ENCODE measurements around the gene DIS3L2. TPM values are rescaled to one million over a fixed set of nuclear protein-coding genes. Genes with fewer than 3 reads are reported as not detected.
"Not testable (repeated sequence)": the region's sequence is repeated elsewhere in the genome, so short reads cannot be mapped to it uniquely, and the experiment has no call there.

DIS3L2 gene
- total and polyA plus RNA-seq, 4 donors: 10.6 to 40.0 (median 21.8) TPM

GRCh38 chr2:232024457-232024856 lies 62.9 kb downstream of the DIS3L2 start:
- no peak overlapping the region for H3K4me3 ChIP-seq (ENCODE audit: low read length in 2 of 2)
- no peaks in the 10 kb centered on the region for H3K27me3 ChIP-seq (ENCODE audit: control insufficient read depth in 1 of 2, insufficient read depth in 2 of 2, low read length in 1 of 2)
- ATAC-seq (ENCODE audit: low FRiP score) (no peak), DNase-seq (no peak)
- intact Hi-C loops (cut with DNase I): no loop called here
- peaks cover 5% of the 10 kb centered on the region in 2 donors for H3K36me3 ChIP-seq (ENCODE audit: control insufficient read depth in 1 of 2, insufficient read depth in 2 of 2, low read length in 1 of 2)
- no peak overlapping the region for H3K27ac ChIP-seq (ENCODE audit: low read depth in 1 of 2, low read length in 2 of 2)
- H3K9me3 ChIP-seq (ENCODE audit: control insufficient read depth, low read length): no peaks in the 10 kb centered on the region
- WGBS, 2 donors: 37 to 50% methylated on average over 7 of the region's 7 CpGs
- H3K4me1 ChIP-seq (ENCODE audit: control insufficient read depth in 1 of 2, insufficient read depth in 2 of 2, low read length in 2 of 2): peaks cover 0 to 1% of the 10 kb centered on the region in 2 donors

GRCh38 chr2:232026910-232027309 lies 65.4 kb downstream of the DIS3L2 start:
- Histone ChIP-seq H3K27me3 (ENCODE audit: control insufficient read depth in 1 of 2, insufficient read depth in 2 of 2, low read length in 1 of 2) (no peaks in the 10 kb centered on the region), H3K9me3 (ENCODE audit: control insufficient read depth, low read length) (no peaks in the 10 kb centered on the region), H3K36me3 (ENCODE audit: control insufficient read depth in 1 of 2, insufficient read depth in 2 of 2, low read length in 1 of 2) (peaks cover under 1 to 5% of the 10 kb centered on the region in 2 donors), H3K4me1 (ENCODE audit: control insufficient read depth in 1 of 2, insufficient read depth in 2 of 2, low read length in 2 of 2) (peaks cover 1 to 3% of the 10 kb centered on the region in 2 donors), H3K27ac (ENCODE audit: low read depth in 1 of 2, low read length in 2 of 2) (no peak overlapping the region), H3K4me3 (ENCODE audit: low read length in 2 of 2) (no peak overlapping the region)
- 97% methylated on average over 2 of the region's 2 CpGs for WGBS, 2 donors
- no peak for DNase-seq
- intact Hi-C loops (cut with DNase I): no loop called here
- no peak for ATAC-seq (ENCODE audit: low FRiP score)

- H3K4me3 ChIP-seq (ENCODE audit: low read length in 2 of 2): no peak overlapping the region
- H3K27me3 ChIP-seq (ENCODE audit: control insufficient read depth in 1 of 2, insufficient read depth in 2 of 2, low read length in 1 of 2): no peaks in the 10 kb centered on the region
- DNase-seq (no peak), ATAC-seq (ENCODE audit: low FRiP score) (no peak)
- peaks cover 0 to 5% of the 10 kb centered on the region in 2 donors for H3K36me3 ChIP-seq (ENCODE audit: control insufficient read depth in 1 of 2, insufficient read depth in 2 of 2, low read length in 1 of 2)
- peaks cover 1 to 3% of the 10 kb centered on the region in 2 donors for H3K4me1 ChIP-seq (ENCODE audit: control insufficient read depth in 1 of 2, insufficient read depth in 2 of 2, low read length in 2 of 2)
- no peak overlapping the region for H3K27ac ChIP-seq (ENCODE audit: low read depth in 1 of 2, low read length in 2 of 2)
- intact Hi-C loops (cut with DNase I): no loop called here
- H3K9me3 ChIP-seq (ENCODE audit: control insufficient read depth, low read length): no peaks in the 10 kb centered on the region
These were observed 66.0 kb downstream of the DIS3L2 start for GRCh38 chr2:232027530-232027929.

- WGBS, 2 donors: 90 to 98% methylated on average over 2 of the region's 2 CpGs
- no peak for ATAC-seq (ENCODE audit: low FRiP score)
- H3K27ac ChIP-seq (ENCODE audit: low read depth in 1 of 2, low read length in 2 of 2): no peak overlapping the region
- H3K4me1 ChIP-seq (ENCODE audit: control insufficient read depth in 1 of 2, insufficient read depth in 2 of 2, low read length in 2 of 2): peaks cover 1 to 3% of the 10 kb centered on the region in 2 donors
- no peaks in the 10 kb centered on the region for H3K27me3 ChIP-seq (ENCODE audit: control insufficient read depth in 1 of 2, insufficient read depth in 2 of 2, low read length in 1 of 2)
- intact Hi-C loops (cut with DNase I): no loop called here
- no peak overlapping the region for H3K4me3 ChIP-seq (ENCODE audit: low read length in 2 of 2)
- no peak for DNase-seq
- peaks cover 0 to 5% of the 10 kb centered on the region in 2 donors for H3K36me3 ChIP-seq (ENCODE audit: control insufficient read depth in 1 of 2, insufficient read depth in 2 of 2, low read length in 1 of 2)
- H3K9me3 ChIP-seq (ENCODE audit: control insufficient read depth, low read length): no peaks in the 10 kb centered on the region
These were observed 66.6 kb downstream of the DIS3L2 start for GRCh38 chr2:232028071-232028470.

GRCh38 chr2:232028631-232029030 lies 67.1 kb downstream of the DIS3L2 start:
- Histone ChIP-seq H3K36me3 (ENCODE audit: control insufficient read depth in 1 of 2, insufficient read depth in 2 of 2, low read length in 1 of 2) (peaks cover 0 to 5% of the 10 kb centered on the region in 2 donors), H3K4me3 (ENCODE audit: low read length in 2 of 2) (no peak overlapping the region), H3K4me1 (ENCODE audit: control insufficient read depth in 1 of 2, insufficient read depth in 2 of 2, low read length in 2 of 2) (peaks cover 1 to 3% of the 10 kb centered on the region in 2 donors), H3K27me3 (ENCODE audit: control insufficient read depth in 1 of 2, insufficient read depth in 2 of 2, low read length in 1 of 2) (no peaks in the 10 kb centered on the region), H3K9me3 (ENCODE audit: control insufficient read depth, low read length) (no peaks in the 10 kb centered on the region), H3K27ac (ENCODE audit: low read depth in 1 of 2, low read length in 2 of 2) (no peak overlapping the region)
- intact Hi-C loops (cut with DNase I): no loop called here
- DNase-seq: no peak
- ATAC-seq (ENCODE audit: low FRiP score): no peak

GRCh38 chr2:232029346-232029745 lies 67.8 kb downstream of the DIS3L2 start:
- H3K4me3 ChIP-seq (ENCODE audit: low read length in 2 of 2): no peak overlapping the region
- peaks cover 1 to 3% of the 10 kb centered on the region in 2 donors for H3K4me1 ChIP-seq (ENCODE audit: control insufficient read depth in 1 of 2, insufficient read depth in 2 of 2, low read length in 2 of 2)
- peaks cover 0 to 5% of the 10 kb centered on the region in 2 donors for H3K36me3 ChIP-seq (ENCODE audit: control insufficient read depth in 1 of 2, insufficient read depth in 2 of 2, low read length in 1 of 2)
- no peaks in the 10 kb centered on the region for H3K9me3 ChIP-seq (ENCODE audit: control insufficient read depth, low read length)
- no peak overlapping the region for H3K27ac ChIP-seq (ENCODE audit: low read depth in 1 of 2, low read length in 2 of 2)
- intact Hi-C loops (cut with DNase I): no loop called here
- H3K27me3 ChIP-seq (ENCODE audit: control insufficient read depth in 1 of 2, insufficient read depth in 2 of 2, low read length in 1 of 2): no peaks in the 10 kb centered on the region
- WGBS, 2 donors: 56 to 66% methylated on average over 4 of the region's 4 CpGs
- DNase-seq (no peak), ATAC-seq (ENCODE audit: low FRiP score) (no peak)

GRCh38 chr2:232030229-232030628 lies 68.7 kb downstream of the DIS3L2 start:
- WGBS, 2 donors: 62 to 65% methylated on average over 2 of the region's 2 CpGs
- Histone ChIP-seq H3K27me3 (ENCODE audit: control insufficient read depth in 1 of 2, insufficient read depth in 2 of 2, low read length in 1 of 2) (no peaks in the 10 kb centered on the region), H3K36me3 (ENCODE audit: control insufficient read depth in 1 of 2, insufficient read depth in 2 of 2, low read length in 1 of 2) (peaks cover 0 to 5% of the 10 kb centered on the region in 2 donors), H3K9me3 (ENCODE audit: control insufficient read depth, low read length) (no peaks in the 10 kb centered on the region), H3K4me1 (ENCODE audit: control insufficient read depth in 1 of 2, insufficient read depth in 2 of 2, low read length in 2 of 2) (peaks cover 1 to 3% of the 10 kb centered on the region in 2 donors), H3K4me3 (ENCODE audit: low read length in 2 of 2) (no peak overlapping the region), H3K27ac (ENCODE audit: low read depth in 1 of 2, low read length in 2 of 2) (no peak overlapping the region)
- DNase-seq: no peak
- intact Hi-C loops (cut with DNase I): no loop called here
- ATAC-seq (ENCODE audit: low FRiP score): no peak

GRCh38 chr2:232035292-232035691 lies 73.8 kb downstream of the DIS3L2 start:
- H3K9me3 ChIP-seq (ENCODE audit: control insufficient read depth, low read length); H3K27ac ChIP-seq (ENCODE audit: low read depth in 1 of 2, low read length in 2 of 2); H3K36me3 ChIP-seq (ENCODE audit: control insufficient read depth in 1 of 2, insufficient read depth in 2 of 2, low read length in 1 of 2); H3K4me3 ChIP-seq (ENCODE audit: low read length in 2 of 2); H3K27me3 ChIP-seq (ENCODE audit: control insufficient read depth in 1 of 2, insufficient read depth in 2 of 2, low read length in 1 of 2); H3K4me1 ChIP-seq (ENCODE audit: control insufficient read depth in 1 of 2, insufficient read depth in 2 of 2, low read length in 2 of 2); intact Hi-C loops (cut with DNase I); ATAC-seq (ENCODE audit: low FRiP score); DNase-seq: not testable (repeated sequence)
- WGBS, 2 donors: 98% methylated on average over 2 of the region's 2 CpGs

- H3K4me3 ChIP-seq (ENCODE audit: low read length in 2 of 2); H3K36me3 ChIP-seq (ENCODE audit: control insufficient read depth in 1 of 2, insufficient read depth in 2 of 2, low read length in 1 of 2); H3K9me3 ChIP-seq (ENCODE audit: control insufficient read depth, low read length); H3K27ac ChIP-seq (ENCODE audit: low read depth in 1 of 2, low read length in 2 of 2); H3K4me1 ChIP-seq (ENCODE audit: control insufficient read depth in 1 of 2, insufficient read depth in 2 of 2, low read length in 2 of 2); H3K27me3 ChIP-seq (ENCODE audit: control insufficient read depth in 1 of 2, insufficient read depth in 2 of 2, low read length in 1 of 2); DNase-seq; intact Hi-C loops (cut with DNase I); ATAC-seq (ENCODE audit: low FRiP score): not testable (repeated sequence)
- 97 to 98% methylated on average over 4 of the region's 4 CpGs for WGBS, 2 donors
These were observed 75.4 kb downstream of the DIS3L2 start for GRCh38 chr2:232036876-232037275.

All from aorta (tissue), 5 donors.